GM12874 (cell line): ENCODE results near the gene AIPL1.

Source experiments
- CTCF ChIP-seq: IDR thresholded peaks from 2 replicates; pipeline ENCODE4 v1.5.1; 2011; ENCODE audit warnings: low read depth, mild to moderate bottlenecking, control low read depth, low read length, moderate library complexity; ENCODE audit not compliant: insufficient read depth

AIPL1 gene

GRCh38 chr17:6386041-6386630 is 48.8 kb downstream of the AIPL1 start:
- no peak for TF ChIP-seq CTCF

- TF ChIP-seq CTCF, result no peak
Observed at GRCh38 chr17:6384481-6384880, 50.4 kb downstream of the AIPL1 start.

DNA sequence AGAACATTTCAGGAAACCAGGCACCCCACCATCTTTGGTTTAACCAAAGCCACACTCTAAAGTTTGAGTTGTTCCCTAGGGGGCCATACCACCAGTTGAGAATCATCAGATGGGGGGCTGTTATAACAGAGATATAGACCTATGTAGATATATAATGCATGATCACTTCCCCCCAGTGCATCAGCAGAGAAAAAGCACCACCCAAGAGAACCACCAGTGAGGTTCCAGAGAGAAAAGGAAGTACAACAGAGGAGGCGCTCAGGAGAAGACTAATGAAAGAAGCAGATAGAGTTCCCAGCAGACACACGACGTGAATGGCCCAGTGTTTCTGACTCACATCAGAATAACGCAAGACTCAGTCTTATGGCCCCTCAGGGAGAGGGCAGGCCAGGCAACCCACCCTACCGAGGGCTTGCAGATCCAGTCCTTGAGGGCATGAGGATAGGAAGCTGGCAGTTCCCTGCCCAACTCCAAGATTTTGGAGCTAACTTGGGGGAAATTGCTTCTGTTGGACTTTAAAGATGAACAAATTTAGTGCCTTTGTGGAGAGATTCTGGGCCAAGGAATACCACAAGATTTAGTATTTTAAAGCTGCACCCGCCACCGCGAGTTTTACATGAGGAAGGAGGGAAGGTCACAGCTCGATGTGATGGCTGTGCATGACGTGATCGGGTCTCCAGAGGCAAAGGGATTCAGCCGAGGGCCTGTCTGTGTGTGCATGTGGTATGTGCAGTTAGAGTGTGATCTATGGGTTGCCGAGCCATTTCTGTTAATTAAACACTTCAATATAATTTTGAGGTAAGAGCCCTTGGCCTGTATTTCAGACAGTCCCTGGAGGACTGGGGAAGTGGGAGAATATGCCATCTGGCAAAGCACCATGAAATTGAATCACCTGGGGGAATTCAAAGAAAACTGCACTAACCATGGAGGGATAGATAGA is 53.1 kb downstream of the AIPL1 start:
- TF ChIP-seq CTCF, result no peak

DNA sequence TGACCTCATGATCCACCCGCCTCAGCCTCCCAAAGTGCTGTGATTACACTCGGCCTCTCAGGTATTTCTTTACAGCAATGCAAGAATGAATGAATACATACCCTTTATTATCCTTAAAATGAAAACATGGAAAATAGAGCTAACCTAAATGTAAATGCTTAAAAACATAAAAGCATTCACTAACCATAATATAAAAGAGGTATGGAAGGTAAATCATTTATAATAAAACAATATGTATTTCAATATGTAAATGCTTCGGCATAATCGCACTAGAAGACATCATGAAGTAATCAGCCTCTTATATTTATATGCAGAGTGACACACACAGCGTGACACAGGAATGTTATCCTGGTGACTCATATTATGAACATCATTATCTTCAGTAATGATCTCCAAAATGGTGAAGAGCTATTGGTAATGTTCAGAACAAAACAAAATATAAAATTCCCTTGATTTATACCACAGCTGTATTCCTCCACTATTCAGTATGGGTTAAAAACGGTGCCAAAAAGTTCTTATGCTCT is 53.9 kb downstream of the AIPL1 start:
- no peak for TF ChIP-seq CTCF

- no peak for TF ChIP-seq CTCF
Observed at GRCh38 chr17:6377906-6378305, 57.0 kb downstream of the AIPL1 start.

GRCh38 chr17:6376931-6377361 is 58.0 kb downstream of the AIPL1 start:
- no peak for TF ChIP-seq CTCF

DNA sequence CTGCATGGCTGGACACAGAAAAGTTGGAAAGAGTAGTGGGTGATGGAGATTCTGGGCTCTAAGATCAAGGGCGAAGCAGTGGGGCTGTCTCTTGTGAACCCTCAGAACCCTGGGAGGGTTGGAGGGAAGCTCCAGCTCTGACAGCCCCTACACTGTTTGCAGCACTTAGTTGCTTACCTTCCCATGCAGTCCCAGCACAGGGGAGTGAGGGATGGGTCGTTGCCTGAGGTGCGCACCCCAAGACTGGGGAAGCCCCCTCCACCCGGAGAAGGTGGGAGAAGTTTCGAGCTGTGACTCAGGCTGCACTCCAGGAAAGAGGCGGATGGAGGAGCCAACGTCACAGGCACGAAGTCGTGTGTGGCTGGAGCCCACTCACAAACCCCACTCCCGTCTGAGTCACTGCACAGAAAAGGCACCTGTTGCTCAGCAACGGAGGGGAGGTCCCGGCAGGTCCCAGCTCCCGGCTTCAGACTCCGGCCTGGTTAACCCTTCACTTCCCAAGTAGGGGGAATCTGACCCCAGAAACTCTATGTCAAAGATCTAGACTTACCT is 60.1 kb downstream of the AIPL1 start:
- TF ChIP-seq CTCF, result no peak
